Neutrophil (primary cell): ENCODE results near the gene GRK1.

Source experiments
- H3K27ac ChIP-seq: fragments of 200-600 bp; sonication (generic); 2 replicates; pipeline ENCODE4 v1.5.1; 2016; ENCODE audit warnings: mild to moderate bottlenecking, moderate library complexity
- H3K27me3 ChIP-seq: fragments of 200-600 bp; sonication (generic); 2 replicates; pipeline ENCODE4 v1.6.0; 2016; ENCODE audit warnings: mild to moderate bottlenecking
- H3K36me3 ChIP-seq: fragments of 200-600 bp; sonication (generic); 2 replicates; pipeline ENCODE4 v1.5.1; 2017
- H3K4me1 ChIP-seq, 2 experiments: fragments of 200-600 bp in 1 of 2; sonication (generic) in 1 of 2; 1 replicate in 1 of 2; 2 replicates in 1 of 2; pipeline versions ENCODE4 v1.5.1 to v1.6.1; 2013 to 2016; ENCODE audit warnings: low read depth in 1 of 2, low read length in 1 of 2, mild to moderate bottlenecking in 1 of 2, moderate library complexity in 1 of 2; ENCODE audit not compliant: control insufficient read depth in 1 of 2, insufficient read depth in 1 of 2
- H3K4me3 ChIP-seq, 2 experiments: fragments of 200-600 bp in 1 of 2; sonication (generic) in 1 of 2; 1 replicate in 1 of 2; 2 replicates in 1 of 2; pipeline ENCODE4 v1.5.1; 2013 to 2016; ENCODE audit warnings: low read depth in 1 of 2, low read length in 1 of 2, mild to moderate bottlenecking in 1 of 2, moderate library complexity in 1 of 2
- H3K9me3 ChIP-seq: fragments of 200-600 bp; sonication (generic); 2 replicates; pipeline ENCODE4 v1.5.1; 2016
- CTCF ChIP-seq: fragments of 200-600 bp; sonication (generic); IDR thresholded peaks from 2 replicates; pipeline ENCODE4 v1.5.1; 2016; ENCODE audit warnings: antibody characterized with exemption

GRK1 gene

GRCh38 chr13:113656831-113657671 lies 10.0 kb upstream of the GRK1 start:
- Histone ChIP-seq H3K36me3 (no peaks in the 10 kb centered on the region), H3K27ac (no peak overlapping the region), H3K27me3 (peaks cover 13% of the 10 kb centered on the region), H3K9me3 (no peaks in the 10 kb centered on the region), H3K4me1 (no peaks in the 10 kb centered on the region), H3K4me3 (no peak overlapping the region)
- TF ChIP-seq CTCF = no peak

GRCh38 chr13:113657851-113658741 lies 8.9 kb upstream of the GRK1 start, which contains the start of gene ATP4B:
ATP4B (minus strand) TSS chr13:113658198; CDS start chr13:113658144, 54 bp downstream.
- TF ChIP-seq CTCF = no peak
- H3K36me3 ChIP-seq = no peaks in the 10 kb centered on the region
- peaks cover 14% of the 10 kb centered on the region for H3K27me3 ChIP-seq
- H3K9me3 ChIP-seq = no peaks in the 10 kb centered on the region
- no peak within 1 kb of the TSS for H3K4me3 ChIP-seq
- no peaks in the 10 kb centered on the region for H3K4me1 ChIP-seq
- no peak within 1 kb of the TSS for H3K27ac ChIP-seq

- Histone ChIP-seq H3K4me1 (no peaks in the 10 kb centered on the region), H3K9me3 (no peaks in the 10 kb centered on the region), H3K27ac (no peak overlapping the region), H3K4me3 (no peak overlapping the region), H3K27me3 (peaks cover 17% of the 10 kb centered on the region), H3K36me3 (no peaks in the 10 kb centered on the region)
- no peak for TF ChIP-seq CTCF
These were observed 8.2 kb upstream of the GRK1 start for GRCh38 chr13:113658836-113659235.

- no peak overlapping the region for H3K27ac ChIP-seq
- no peak for TF ChIP-seq CTCF
- no peak overlapping the region for H3K4me3 ChIP-seq
- no peaks in the 10 kb centered on the region for H3K36me3 ChIP-seq
- H3K27me3 ChIP-seq = peaks cover 17% of the 10 kb centered on the region
- H3K4me1 ChIP-seq = no peaks in the 10 kb centered on the region
- H3K9me3 ChIP-seq = no peaks in the 10 kb centered on the region
These were observed 7.7 kb upstream of the GRK1 start for GRCh38 chr13:113659337-113659736.

- Histone ChIP-seq H3K27me3 (peaks cover 21% of the 10 kb centered on the region), H3K4me3 (no peak overlapping the region), H3K4me1 (no peaks in the 10 kb centered on the region), H3K9me3 (no peaks in the 10 kb centered on the region), H3K36me3 (no peaks in the 10 kb centered on the region), H3K27ac (no peak overlapping the region)
- TF ChIP-seq CTCF = no peak
These were observed 7.0 kb upstream of the GRK1 start for GRCh38 chr13:113660066-113660465.
